Mesenchymal stem cell (in vitro differentiated cells and primary cell): Measurements from ENCODE around the gene LYSMD4.

Experiments used
- DNase-seq: peaks from one replicate; pipeline ENCODE4 v3.0.0-alpha.2; 2013
- H2AFZ ChIP-seq: one replicate; pipeline ENCODE4 v1.6.1; 2013; ENCODE audit warnings: low read depth, mild to moderate bottlenecking, control low read depth, inconsistent platforms, low read length, moderate library complexity
- H2AK5ac ChIP-seq: 2 replicates; pipeline ENCODE4 v1.6.1; 2013; ENCODE audit warnings: low read length, moderate library complexity, mild to moderate bottlenecking, inconsistent platforms; ENCODE audit not compliant: severe bottlenecking
- H2BK120ac ChIP-seq: one replicate; pipeline ENCODE4 v1.6.1; 2013; ENCODE audit warnings: low read depth, mild to moderate bottlenecking, inconsistent platforms, low read length, moderate library complexity
- H2BK12ac ChIP-seq, 2 experiments: one replicate each; pipeline ENCODE4 v1.6.1; 2013; ENCODE audit warnings: inconsistent platforms in 2 of 2, low read length in 2 of 2, mild to moderate bottlenecking in 2 of 2, moderate library complexity in 2 of 2, control low read depth in 1 of 2
- H2BK15ac ChIP-seq: one replicate; pipeline ENCODE4 v1.6.1; 2013; ENCODE audit warnings: mild to moderate bottlenecking, low read depth, inconsistent platforms; ENCODE audit not compliant: poor library complexity, severe bottlenecking
- H2BK5ac ChIP-seq: 2 replicates; pipeline ENCODE4 v1.6.1; 2013; ENCODE audit warnings: low read depth, mild to moderate bottlenecking, low read length, control low read depth, inconsistent platforms; ENCODE audit not compliant: poor library complexity, severe bottlenecking
- H3K14ac ChIP-seq, 2 experiments: one replicate each; pipeline ENCODE4 v1.6.1; 2013; ENCODE audit warnings: inconsistent platforms in 2 of 2, low read length in 2 of 2, control low read depth in 1 of 2, mild to moderate bottlenecking in 1 of 2, moderate library complexity in 1 of 2
- H3K18ac ChIP-seq, 2 experiments: one replicate each; pipeline ENCODE4 v1.6.1; 2013; ENCODE audit warnings: inconsistent platforms in 2 of 2, low read length in 2 of 2, control low read depth in 1 of 2, low read depth in 1 of 2, mild to moderate bottlenecking in 1 of 2
- H3K23ac ChIP-seq, 2 experiments: one replicate each; pipeline ENCODE4 v1.6.1; 2013; ENCODE audit warnings: inconsistent platforms in 2 of 2, low read length in 2 of 2, mild to moderate bottlenecking in 2 of 2, moderate library complexity in 2 of 2, control low read depth in 1 of 2
- H3K27ac ChIP-seq: 2 replicates; pipeline ENCODE4 v1.5.1; 2013; ENCODE audit warnings: mild to moderate bottlenecking, moderate library complexity, low read length, control low read depth, inconsistent platforms; ENCODE audit not compliant: poor library complexity, severe bottlenecking
- H3K27me3 ChIP-seq, 2 experiments: 2 replicates each; pipeline versions ENCODE4 v1.6.1 to v1.7.0; 2013; ENCODE audit warnings: low read length in 2 of 2, mild to moderate bottlenecking in 2 of 2, moderate library complexity in 2 of 2, control low read depth in 1 of 2, inconsistent platforms in 1 of 2; ENCODE audit not compliant: control insufficient read depth in 1 of 2, insufficient read depth in 1 of 2
- H3K36me3 ChIP-seq, 2 experiments: 2 replicates each; pipeline versions ENCODE4 v1.6.1 to v1.7.0; 2013; ENCODE audit warnings: low read length in 2 of 2, control low read depth in 1 of 2, inconsistent platforms in 1 of 2, low read depth in 1 of 2, mild to moderate bottlenecking in 1 of 2; ENCODE audit not compliant: insufficient read depth in 2 of 2, control insufficient read depth in 1 of 2
- H3K4ac ChIP-seq, 2 experiments: one replicate each; pipeline ENCODE4 v1.6.1; 2013; ENCODE audit warnings: inconsistent platforms in 2 of 2, low read length in 2 of 2, mild to moderate bottlenecking in 2 of 2, moderate library complexity in 2 of 2, control low read depth in 1 of 2, low read depth in 1 of 2
- H3K4me1 ChIP-seq: 2 replicates; pipeline ENCODE4 v1.6.1; 2013; ENCODE audit warnings: low read depth, low read length, control low read depth; ENCODE audit not compliant: control insufficient read depth, insufficient read depth
- H3K4me2 ChIP-seq: 2 replicates; pipeline ENCODE4 v1.6.1; 2013; ENCODE audit warnings: low read length, mild to moderate bottlenecking, inconsistent platforms; ENCODE audit not compliant: poor library complexity, severe bottlenecking
- H3K4me3 ChIP-seq, 2 experiments: 2 replicates each; pipeline versions ENCODE4 v1.5.1 to v1.7.0; 2013; ENCODE audit warnings: low read length in 2 of 2, mild to moderate bottlenecking in 2 of 2, control low read depth in 1 of 2, low read depth in 1 of 2; ENCODE audit not compliant: insufficient read depth in 1 of 2
- H3K79me1 ChIP-seq: replicated peaks from 2 replicates; pipeline ENCODE4 v1.6.1; 2013; ENCODE audit warnings: mild to moderate bottlenecking, control low read depth, low read length, inconsistent platforms; ENCODE audit not compliant: poor library complexity, severe bottlenecking
- H3K9ac ChIP-seq: 2 replicates; pipeline ENCODE4 v1.7.0; 2013; ENCODE audit warnings: mild to moderate bottlenecking, low read length, moderate library complexity
- H3K9me3 ChIP-seq: 2 replicates; pipeline ENCODE4 v1.7.0; 2013; ENCODE audit warnings: mild to moderate bottlenecking, low read length; ENCODE audit not compliant: control insufficient read depth
- H4K8ac ChIP-seq: one replicate; pipeline ENCODE4 v1.6.1; 2013; ENCODE audit warnings: inconsistent platforms, mild to moderate bottlenecking, low read length, moderate library complexity
- H4K91ac ChIP-seq: one replicate; pipeline ENCODE4 v1.6.1; 2013; ENCODE audit warnings: mild to moderate bottlenecking, low read length, inconsistent platforms
- WGBS: methylation state at CpG from one replicate; pipeline ENCODE4 v1.1.7; 2013; ENCODE audit warnings: mixed read lengths; 5-methylcytosine and 5-hydroxymethylcytosine counted together

LYSMD4 gene

DNA sequence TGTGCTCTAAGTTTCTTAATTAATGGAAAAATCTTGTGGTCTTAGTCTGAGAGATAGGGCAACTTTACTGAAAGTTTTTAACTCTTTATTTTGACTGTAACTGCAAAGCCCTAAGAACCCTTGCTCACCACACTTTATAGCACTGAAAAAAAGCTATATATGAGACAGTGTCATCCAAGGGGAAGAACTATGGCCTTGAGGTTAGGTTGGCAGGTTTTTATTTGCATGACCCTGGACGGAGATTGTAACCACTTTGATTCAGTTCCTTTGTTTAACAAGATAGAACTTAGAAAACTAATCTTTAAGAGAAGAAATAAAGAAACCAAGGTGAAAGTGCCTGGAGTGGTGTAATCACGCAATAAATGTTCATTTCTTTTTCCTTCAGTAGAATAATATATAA, 30.6 kb upstream of the LYSMD4 start:
- DNase-seq, result no peak
- no peak overlapping the region for H3K9ac ChIP-seq

DNA sequence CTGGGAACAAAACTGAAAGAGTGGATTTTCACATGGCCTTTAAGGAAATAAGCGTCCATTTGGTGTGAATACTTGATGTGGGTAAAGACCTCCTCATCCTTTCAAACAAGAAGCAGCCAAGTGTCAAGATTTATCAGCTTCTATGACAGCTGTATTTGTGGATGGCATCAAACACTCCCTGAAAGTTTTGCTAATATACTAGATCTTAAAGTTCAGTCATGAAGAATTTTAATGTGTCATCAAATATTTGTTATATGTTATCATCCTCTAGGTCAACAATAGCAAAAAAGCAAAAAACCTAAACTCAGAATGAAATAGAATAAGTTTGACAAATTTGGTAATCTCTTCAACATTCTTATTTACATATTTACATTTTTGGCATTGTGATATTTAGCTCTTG, 29.1 kb upstream of the LYSMD4 start:
- Histone ChIP-seq H3K4ac (no peak overlapping the region), H3K27me3 (no peaks in the 10 kb centered on the region), H3K36me3 (no peaks in the 10 kb centered on the region), H3K23ac (no peak overlapping the region), H3K4me1 (no peaks in the 10 kb centered on the region), H3K4me2 (no peak overlapping the region), H3K4me3 (no peak overlapping the region), H2AFZ (no peak overlapping the region), H4K8ac (no peak overlapping the region), H2BK15ac (no peak overlapping the region), H2BK5ac (no peak overlapping the region), H3K14ac (no peak overlapping the region), H2AK5ac (no peak overlapping the region), H2BK120ac (no peak overlapping the region), H3K9me3 (no peaks in the 10 kb centered on the region), H3K18ac (no peak overlapping the region), H2BK12ac (no peak overlapping the region), H4K91ac (no peak overlapping the region), H3K27ac (no peak overlapping the region), H3K79me1 (no peaks in the 10 kb centered on the region), H3K9ac (no peak overlapping the region)
- no peak for DNase-seq
- WGBS, result no CpG with 5 or more reads among the region's 1 CpG

More for the DNA sequence above, 30.6 kb upstream of the LYSMD4 start:
- H3K4me1 ChIP-seq, result no peaks in the 10 kb centered on the region
- H3K79me1 ChIP-seq, result no peaks in the 10 kb centered on the region
- no peaks in the 10 kb centered on the region for H3K9me3 ChIP-seq
- H2BK12ac ChIP-seq, result no peak overlapping the region
- no CpG with 5 or more reads among the region's 2 CpGs for WGBS
- no peak overlapping the region for H2AK5ac ChIP-seq
- H3K4ac ChIP-seq, result no peak overlapping the region
- H4K8ac ChIP-seq, result no peak overlapping the region
- no peak overlapping the region for H4K91ac ChIP-seq
- no peak overlapping the region for H2BK15ac ChIP-seq
- no peak overlapping the region for H2BK5ac ChIP-seq
- no peak overlapping the region for H3K27ac ChIP-seq
- no peaks in the 10 kb centered on the region for H3K36me3 ChIP-seq
- no peak overlapping the region for H2BK120ac ChIP-seq
- H3K4me2 ChIP-seq, result no peak overlapping the region
- H3K14ac ChIP-seq, result no peak overlapping the region
- no peak overlapping the region for H3K18ac ChIP-seq
- no peak overlapping the region for H2AFZ ChIP-seq
- no peak overlapping the region for H3K4me3 ChIP-seq
- no peak overlapping the region for H3K23ac ChIP-seq
- no peaks in the 10 kb centered on the region for H3K27me3 ChIP-seq

DNA sequence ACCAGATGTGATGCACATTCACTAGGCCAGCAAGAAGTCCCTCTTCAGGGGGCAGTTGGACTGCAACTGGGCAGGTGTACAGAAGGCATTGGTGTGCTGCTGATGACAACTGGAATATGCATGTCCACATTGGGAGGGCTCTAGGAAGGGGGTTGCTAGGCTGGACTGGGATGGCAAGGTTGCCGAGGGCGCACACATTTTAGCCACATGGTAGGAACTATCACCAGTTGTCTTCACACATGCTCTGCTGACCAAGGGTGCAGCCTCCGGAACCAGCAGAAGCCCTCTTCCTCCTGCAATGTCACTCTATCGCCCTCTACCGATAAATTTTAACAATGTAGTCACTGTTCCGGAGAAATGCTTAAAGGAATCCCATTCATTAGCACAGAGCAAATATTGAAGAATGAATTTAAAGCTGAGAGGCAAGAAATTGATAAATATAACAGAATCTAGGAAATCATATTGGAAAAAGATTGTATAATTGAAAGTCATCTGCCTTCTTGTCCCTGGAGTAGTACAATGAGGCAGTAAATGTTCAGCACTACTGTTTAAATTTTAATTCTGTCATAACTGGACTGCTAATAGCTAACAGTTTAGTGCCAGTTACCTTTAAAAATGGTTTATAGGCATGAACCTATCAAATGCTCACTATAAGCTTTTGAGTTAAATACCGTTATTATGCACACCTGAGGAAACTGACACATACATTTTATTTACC, 22.6 kb upstream of the LYSMD4 start:
- no peak overlapping the region for H3K27ac ChIP-seq
- no peak overlapping the region for H2BK120ac ChIP-seq
- H4K8ac ChIP-seq, result peak overlapping the region; percentile 51
- WGBS, result 4% methylated on average over 4 of the region's 7 CpGs
- no peak overlapping the region for H3K4me2 ChIP-seq
- H3K4ac ChIP-seq, result no peak overlapping the region
- H3K9me3 ChIP-seq, result no peaks in the 10 kb centered on the region
- H2AK5ac ChIP-seq, result no peak overlapping the region
- peak overlapping the region in 1 of 2 experiments; percentile 57 for H3K18ac ChIP-seq
- H3K14ac ChIP-seq, result no peak overlapping the region
- no peak overlapping the region for H3K9ac ChIP-seq
- no peaks in the 10 kb centered on the region for H3K79me1 ChIP-seq
- H2BK12ac ChIP-seq, result no peak overlapping the region
- H3K27me3 ChIP-seq, result no peaks in the 10 kb centered on the region
- H3K36me3 ChIP-seq, result no peaks in the 10 kb centered on the region
- H3K23ac ChIP-seq, result peak overlapping the region in 1 of 2 experiments; percentile 26
- no peak overlapping the region for H2AFZ ChIP-seq
- DNase-seq, result peak; percentile 70
- H2BK15ac ChIP-seq, result no peak overlapping the region
- H3K4me3 ChIP-seq, result no peak overlapping the region
- H3K4me1 ChIP-seq, result peaks cover 3% of the 10 kb centered on the region
- H4K91ac ChIP-seq, result no peak overlapping the region
- H2BK5ac ChIP-seq, result no peak overlapping the region

DNA sequence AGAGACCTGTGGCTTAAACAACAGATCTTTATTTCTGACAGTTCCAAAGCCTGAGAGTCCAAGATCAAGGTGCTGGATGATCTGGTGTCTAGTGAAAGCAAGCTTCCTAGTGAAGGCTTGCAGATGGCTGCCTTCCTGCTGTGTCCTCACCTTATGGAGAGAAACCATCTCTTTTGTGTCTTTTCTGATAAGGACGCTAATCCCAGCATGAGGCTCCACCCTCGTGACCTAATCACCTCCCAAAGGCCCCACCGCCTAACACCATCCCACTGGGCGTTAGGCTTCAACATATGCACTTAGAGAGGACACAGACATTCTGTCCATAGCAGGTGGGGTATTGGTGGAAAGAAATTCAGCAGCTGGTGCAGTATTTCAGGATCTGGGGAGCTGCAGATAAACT, 19.8 kb upstream of the LYSMD4 start:
- Histone ChIP-seq H2BK15ac (no peak overlapping the region), H4K91ac (no peak overlapping the region), H2BK12ac (no peak overlapping the region), H3K27me3 (no peaks in the 10 kb centered on the region), H2BK5ac (no peak overlapping the region), H3K4me2 (no peak overlapping the region), H3K9ac (no peak overlapping the region), H2AFZ (no peak overlapping the region), H3K27ac (no peak overlapping the region), H3K4ac (no peak overlapping the region), H3K36me3 (no peaks in the 10 kb centered on the region), H3K4me3 (no peak overlapping the region), H3K9me3 (no peaks in the 10 kb centered on the region), H3K23ac (no peak overlapping the region), H3K18ac (no peak overlapping the region), H3K14ac (no peak overlapping the region), H3K79me1 (no peaks in the 10 kb centered on the region), H4K8ac (no peak overlapping the region), H2AK5ac (no peak overlapping the region), H3K4me1 (peaks cover 3% of the 10 kb centered on the region), H2BK120ac (no peak overlapping the region)
- no peak for DNase-seq
- WGBS, result 21% methylated on average over 2 of the region's 4 CpGs
